Endodermal cell (in vitro differentiated cells): Measurements from ENCODE around the gene AGTPBP1. TPM values are rescaled to one million over a fixed set of nuclear protein-coding genes. Genes with fewer than 3 reads are reported as not detected.

Source experiments
- DNase-seq: peaks from one replicate; pipeline ENCODE4 v3.0.0-alpha.2; 2017
- H3K27ac ChIP-seq: 2 replicates; pipeline ENCODE4 v1.5.1; 2013; ENCODE audit warnings: mild to moderate bottlenecking, low read depth, low read length, moderate library complexity
- H3K27me3 ChIP-seq: 2 replicates; pipeline ENCODE4 v1.6.1; 2013; ENCODE audit warnings: mild to moderate bottlenecking, low read length, moderate library complexity; ENCODE audit not compliant: insufficient read depth, control insufficient read depth, poor library complexity, severe bottlenecking
- H3K36me3 ChIP-seq: 2 replicates; pipeline ENCODE4 v1.7.0; 2013; ENCODE audit warnings: mild to moderate bottlenecking, low read length, moderate library complexity; ENCODE audit not compliant: control insufficient read depth, insufficient read depth
- H3K4me1 ChIP-seq: one replicate; pipeline ENCODE4 v1.7.0; 2013; ENCODE audit warnings: low read length; ENCODE audit not compliant: control insufficient read depth, insufficient read depth
- H3K4me3 ChIP-seq: 2 replicates; pipeline ENCODE4 v1.5.1; 2013; ENCODE audit warnings: mild to moderate bottlenecking, low read length, moderate library complexity
- H3K9ac ChIP-seq: 2 replicates; pipeline ENCODE4 v1.6.1; 2013; ENCODE audit warnings: mild to moderate bottlenecking, low read length, moderate library complexity; ENCODE audit not compliant: poor library complexity, severe bottlenecking; ENCODE audit errors: extremely low read depth
- H3K9me3 ChIP-seq: 2 replicates; pipeline ENCODE4 v1.6.1; 2013; ENCODE audit warnings: mild to moderate bottlenecking, low read length, moderate library complexity; ENCODE audit not compliant: control insufficient read depth
- H3K27ac Mint-ChIP-seq: 2 replicates; pipeline ENCODE4 v1.8.0; 2020; ENCODE audit warnings: mixed read lengths
- H3K27me3 Mint-ChIP-seq: 2 replicates; pipeline ENCODE4 v1.8.0; 2021; ENCODE audit warnings: mild to moderate bottlenecking, mixed read lengths; ENCODE audit not compliant: insufficient read depth
- H3K36me3 Mint-ChIP-seq: 2 replicates; pipeline ENCODE4 v1.8.0; 2020; ENCODE audit warnings: low read depth, mixed read lengths
- H3K4me1 Mint-ChIP-seq: 2 replicates; pipeline ENCODE4 v1.8.0; 2020; ENCODE audit warnings: mixed read lengths
- H3K4me3 Mint-ChIP-seq: 2 replicates; pipeline ENCODE4 v1.8.0; 2020; ENCODE audit warnings: mild to moderate bottlenecking, moderate library complexity, mixed read lengths
- H3K9me3 Mint-ChIP-seq: 2 replicates; pipeline ENCODE4 v1.8.0; 2020; ENCODE audit warnings: mild to moderate bottlenecking, mixed read lengths
- CTCF ChIP-seq: fragments of 200-600 bp; sonication (generic); conservative IDR thresholded peaks from 2 replicates; pipeline ENCODE4 v1.5.0; 2021; ENCODE audit warnings: antibody characterized with exemption, mild to moderate bottlenecking
- WGBS, 2 experiments: methylation state at CpG; one replicate each; pipeline versions ENCODE4 v1.1.5 to v1.1.7; 2013; ENCODE audit warnings: missing lambda C conversion rate in 2 of 2, mixed read lengths in 1 of 2; ENCODE audit not compliant: insufficient coverage in 1 of 2, insufficient read length in 1 of 2; 5-methylcytosine and 5-hydroxymethylcytosine counted together
- total RNA-seq, 2 donors: library from RNA; stranded (reverse); fragmentation: NEBNext Ultra II Directional in 1 of 2; extraction: Animal tissue kit (Norgen Biotek cat#: 25700) in 1 of 2; gene quantifications; 2 replicates in 1 of 2; 3 replicates in 1 of 2; pipeline ENCODE4 v1.2.1, GENCODE V29; 2021

Gene AGTPBP1
- total RNA-seq, 2 donors from 2014 or later, result 45.7 to 54.9 TPM

- Mint-ChIP-seq H3K4me3 (no peak overlapping the region), H3K27me3 (no peaks in the 10 kb centered on the region), H3K9me3 (no peaks in the 10 kb centered on the region), H3K27ac (no peak overlapping the region), H3K4me1 (peaks cover 18% of the 10 kb centered on the region), H3K36me3 (peaks cover 23% of the 10 kb centered on the region)
- no peak overlapping the region for H3K9ac ChIP-seq
- H3K9me3 ChIP-seq, result no peaks in the 10 kb centered on the region
- peaks cover 11% of the 10 kb centered on the region for H3K4me1 ChIP-seq
- no peak overlapping the region for H3K27ac ChIP-seq
- no peak for TF ChIP-seq CTCF
- no peak overlapping the region for H3K4me3 ChIP-seq
- H3K36me3 ChIP-seq, result peaks cover 5% of the 10 kb centered on the region
- H3K27me3 ChIP-seq, result no peaks in the 10 kb centered on the region
- WGBS, 2 experiments, result 100% methylated on average over 1 of the region's 1 CpG; no CpG with 5 or more reads in 1 of the 2 experiments
- DNase-seq, result no peak
Measured at GRCh38 chr9:85631809-85632208, 109.9 kb downstream of the AGTPBP1 start.

GRCh38 chr9:85630676-85631075 is 111.1 kb downstream of the AGTPBP1 start:
- H3K27me3 ChIP-seq, result no peaks in the 10 kb centered on the region
- peak overlapping the region; percentile 19 for H3K4me3 Mint-ChIP-seq
- DNase-seq, result peak; percentile 49
- H3K36me3 Mint-ChIP-seq, result peaks cover 17% of the 10 kb centered on the region
- peak overlapping the region; percentile 47 for H3K4me3 ChIP-seq
- H3K27ac ChIP-seq, result no peak overlapping the region
- H3K9me3 Mint-ChIP-seq, result no peaks in the 10 kb centered on the region
- WGBS, 2 experiments, result 66 to 67% methylated on average over 1 of the region's 1 CpG
- no peaks in the 10 kb centered on the region for H3K9me3 ChIP-seq
- peaks cover 5% of the 10 kb centered on the region for H3K36me3 ChIP-seq
- peaks cover 11% of the 10 kb centered on the region for H3K4me1 ChIP-seq
- peaks cover 18% of the 10 kb centered on the region for H3K4me1 Mint-ChIP-seq
- H3K27ac Mint-ChIP-seq, result peak overlapping the region; percentile 49
- TF ChIP-seq CTCF, result no peak
- H3K9ac ChIP-seq, result no peak overlapping the region
- H3K27me3 Mint-ChIP-seq, result no peaks in the 10 kb centered on the region

- DNase-seq, result no peak
- Mint-ChIP-seq H3K4me3 (no peak overlapping the region), H3K36me3 (peaks cover 15% of the 10 kb centered on the region), H3K4me1 (no peaks in the 10 kb centered on the region), H3K27me3 (no peaks in the 10 kb centered on the region), H3K27ac (no peak overlapping the region), H3K9me3 (no peaks in the 10 kb centered on the region)
- no peak for TF ChIP-seq CTCF
- Histone ChIP-seq H3K9ac (no peak overlapping the region), H3K4me1 (no peaks in the 10 kb centered on the region), H3K27ac (no peak overlapping the region), H3K36me3 (peaks cover 30% of the 10 kb centered on the region), H3K27me3 (no peaks in the 10 kb centered on the region), H3K4me3 (no peak overlapping the region), H3K9me3 (no peaks in the 10 kb centered on the region)
- 100% methylated on average over 1 of the region's 1 CpG; no CpG with 5 or more reads in 1 of the 2 experiments for WGBS, 2 experiments
Measured at GRCh38 chr9:85617141-85617670, 124.5 kb downstream of the AGTPBP1 start.
